Testis (tissue), 3 donors: ENCODE data around the gene FGB. TPM values are rescaled to one million over a fixed set of nuclear protein-coding genes. Genes with fewer than 3 reads are reported as not detected.

Experiments
- DNase-seq: peaks from one replicate; pipeline ENCODE4 v3.0.0-alpha.2; 2019
- H3K27ac ChIP-seq, 2 donors: fragments of 200-600 bp; sonication (generic); one replicate each; pipeline ENCODE4 v1.5.1; 2019
- H3K27me3 ChIP-seq: fragments of 200-600 bp; sonication (generic); one replicate; pipeline ENCODE4 v1.5.1; 2019
- H3K36me3 ChIP-seq: fragments of 200-600 bp; sonication (generic); one replicate; pipeline ENCODE4 v1.5.1; 2017; ENCODE audit warnings: low read depth; ENCODE audit errors: missing control alignments
- H3K4me1 ChIP-seq: fragments of 200-600 bp; sonication (generic); one replicate; pipeline ENCODE4 v1.5.1; 2019
- H3K4me3 ChIP-seq, 2 donors: fragments of 200-600 bp; sonication (generic); one replicate each; pipeline ENCODE4 v1.5.1; 2017 to 2019
- H3K9me3 ChIP-seq: fragments of 200-600 bp; sonication (generic); one replicate; pipeline ENCODE4 v1.5.1; 2017
- POLR2A ChIP-seq: fragments of 450-650 bp; IDR thresholded peaks from one replicate; pipeline ENCODE4 v1.6.1; 2017; ENCODE audit warnings: antibody characterized with exemption, mild to moderate bottlenecking, moderate library complexity
- WGBS, 2 donors: methylation state at CpG; one replicate each; pipeline ENCODE4 v1.1.5; 2018; 5-methylcytosine and 5-hydroxymethylcytosine counted together
- intact Hi-C: fragments of 100-400 bp; cut with DNase I; formaldehyde crosslinking; loops from one replicate; pipeline ENCODE4 v1.15.1; 2023; ENCODE audit warnings: low total_unique reads
- polyA plus RNA-seq: library from polyadenylated mRNA; stranded (reverse); fragments of 350-450 nt; fragmentation: Illumina TruSeq; extraction: RNeasy Lipid Tissue Mini Kit (QIAGEN cat#74804); gene quantifications from one replicate; pipeline ENCODE4 v1.2.3, GENCODE V29; 2014; ENCODE audit warnings: low read depth, low replicate concordance; ENCODE audit not compliant: insufficient read depth
- total RNA-seq, 2 donors: library from RNA; depleted of rRNA; stranded (reverse); fragments of >200 nt; gene quantifications; one replicate each; pipeline ENCODE4 v1.2.3, GENCODE V29; 2016
- TF ChIP-seq, protein P1 (sequence below), 3 experiments: fragments of 450-650 bp in 2 of 3; fragments of 200-600 bp in 1 of 3; sonication (generic) in 1 of 3; IDR thresholded peaks; one replicate each; pipeline ENCODE4 v1.5.1; 2016 to 2019; ENCODE audit warnings: antibody characterized with exemption in 3 of 3, mild to moderate bottlenecking in 2 of 3, moderate library complexity in 1 of 3

FGB gene
- total and polyA plus RNA-seq, 3 donors from 2014 or later = 0.93 to 2.7 TPM; not detected in 1

DNA sequence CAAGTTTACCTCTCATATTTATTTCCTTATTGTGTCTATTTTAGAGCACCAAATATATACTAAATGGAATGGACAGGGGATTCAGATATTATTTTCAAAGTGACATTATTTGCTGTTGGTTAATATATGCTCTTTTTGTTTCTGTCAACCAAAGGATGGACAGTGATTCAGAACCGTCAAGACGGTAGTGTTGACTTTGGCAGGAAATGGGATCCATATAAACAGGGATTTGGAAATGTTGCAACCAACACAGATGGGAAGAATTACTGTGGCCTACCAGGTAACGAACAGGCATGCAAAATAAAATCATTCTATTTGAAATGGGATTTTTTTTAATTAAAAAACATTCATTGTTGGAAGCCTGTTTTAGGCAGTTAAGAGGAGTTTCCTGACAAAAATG lies 6.2 kb downstream of the FGB start:
- Histone ChIP-seq H3K27me3 (no peaks in the 10 kb centered on the region), H3K9me3 (no peaks in the 10 kb centered on the region), H3K4me1 (no peaks in the 10 kb centered on the region), H3K36me3 (no peaks in the 10 kb centered on the region), H3K4me3 (no peak overlapping the region), H3K27ac (no peak overlapping the region)
- TF ChIP-seq, protein P1, sequence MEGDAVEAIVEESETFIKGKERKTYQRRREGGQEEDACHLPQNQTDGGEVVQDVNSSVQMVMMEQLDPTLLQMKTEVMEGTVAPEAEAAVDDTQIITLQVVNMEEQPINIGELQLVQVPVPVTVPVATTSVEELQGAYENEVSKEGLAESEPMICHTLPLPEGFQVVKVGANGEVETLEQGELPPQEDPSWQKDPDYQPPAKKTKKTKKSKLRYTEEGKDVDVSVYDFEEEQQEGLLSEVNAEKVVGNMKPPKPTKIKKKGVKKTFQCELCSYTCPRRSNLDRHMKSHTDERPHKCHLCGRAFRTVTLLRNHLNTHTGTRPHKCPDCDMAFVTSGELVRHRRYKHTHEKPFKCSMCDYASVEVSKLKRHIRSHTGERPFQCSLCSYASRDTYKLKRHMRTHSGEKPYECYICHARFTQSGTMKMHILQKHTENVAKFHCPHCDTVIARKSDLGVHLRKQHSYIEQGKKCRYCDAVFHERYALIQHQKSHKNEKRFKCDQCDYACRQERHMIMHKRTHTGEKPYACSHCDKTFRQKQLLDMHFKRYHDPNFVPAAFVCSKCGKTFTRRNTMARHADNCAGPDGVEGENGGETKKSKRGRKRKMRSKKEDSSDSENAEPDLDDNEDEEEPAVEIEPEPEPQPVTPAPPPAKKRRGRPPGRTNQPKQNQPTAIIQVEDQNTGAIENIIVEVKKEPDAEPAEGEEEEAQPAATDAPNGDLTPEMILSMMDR (IDR thresholded peaks at IDR 0.05) = no peak
- TF ChIP-seq POLR2A = no peak
- WGBS, 2 donors = 58 to 68% methylated on average over 3 of the region's 3 CpGs
- intact Hi-C loops = no loop called here
- DNase-seq = no peak

DNA sequence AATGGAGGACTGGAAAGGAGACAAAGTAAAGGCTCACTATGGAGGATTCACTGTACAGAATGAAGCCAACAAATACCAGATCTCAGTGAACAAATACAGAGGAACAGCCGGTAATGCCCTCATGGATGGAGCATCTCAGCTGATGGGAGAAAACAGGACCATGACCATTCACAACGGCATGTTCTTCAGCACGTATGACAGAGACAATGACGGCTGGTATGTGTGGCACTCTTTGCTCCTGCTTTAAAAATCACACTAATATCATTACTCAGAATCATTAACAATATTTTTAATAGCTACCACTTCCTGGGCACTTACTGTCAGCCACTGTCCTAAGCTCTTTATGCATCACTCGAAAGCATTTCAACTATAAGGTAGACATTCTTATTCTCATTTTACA lies 6.8 kb downstream of the FGB start:
- intact Hi-C loops = no loop called here
- no peaks in the 10 kb centered on the region for H3K9me3 ChIP-seq
- no peak overlapping the region for H3K27ac ChIP-seq
- no peaks in the 10 kb centered on the region for H3K4me1 ChIP-seq
- H3K36me3 ChIP-seq = no peaks in the 10 kb centered on the region
- no peaks in the 10 kb centered on the region for H3K27me3 ChIP-seq
- no peak for TF ChIP-seq POLR2A
- 93 to 94% methylated on average over 5 of the region's 5 CpGs for WGBS, 2 donors
- no peak for DNase-seq
- no peak overlapping the region for H3K4me3 ChIP-seq

DNA sequence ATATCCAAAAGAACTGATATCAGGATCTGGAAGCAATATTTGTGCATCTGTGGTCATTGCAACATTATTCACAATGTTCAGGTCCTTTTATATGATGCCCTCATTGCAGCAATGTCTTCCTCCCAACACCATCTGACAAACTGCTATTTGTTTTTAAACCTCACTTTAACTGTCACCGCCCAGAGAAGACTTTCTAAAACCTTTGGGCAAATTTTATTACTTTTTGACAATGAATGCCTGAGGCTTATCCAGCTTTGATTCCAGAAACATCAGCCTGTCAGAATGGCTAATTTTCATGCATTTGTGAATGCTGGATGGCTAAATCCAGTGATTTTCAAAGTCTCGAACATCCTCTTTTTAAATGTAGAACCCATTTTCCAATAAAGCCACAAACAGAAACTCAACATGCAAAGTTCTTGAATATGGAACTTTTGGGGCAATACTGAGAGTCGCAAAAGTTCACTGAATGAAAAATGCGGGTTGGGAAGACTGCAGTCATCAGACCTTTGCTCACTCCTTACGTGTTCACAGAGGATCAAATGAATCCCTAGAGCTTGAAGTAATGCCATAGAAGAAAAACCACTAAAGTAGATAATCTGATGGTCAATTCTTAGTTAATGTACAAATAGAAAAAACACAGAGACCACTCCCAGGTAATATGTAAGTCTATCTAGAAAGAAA lies 10.5 kb downstream of the FGB start:
- DNase-seq = no peak
- H3K27me3 ChIP-seq = no peaks in the 10 kb centered on the region
- H3K9me3 ChIP-seq = no peaks in the 10 kb centered on the region
- H3K4me3 ChIP-seq = no peak overlapping the region
- no peak for TF ChIP-seq POLR2A
- TF ChIP-seq, protein P1 (IDR thresholded peaks at IDR 0.05) = no peak
- no peaks in the 10 kb centered on the region for H3K4me1 ChIP-seq
- 90 to 92% methylated on average over 5 of the region's 5 CpGs for WGBS, 2 donors
- H3K36me3 ChIP-seq = no peaks in the 10 kb centered on the region
- intact Hi-C loops = no loop called here
- H3K27ac ChIP-seq = no peak overlapping the region

DNA sequence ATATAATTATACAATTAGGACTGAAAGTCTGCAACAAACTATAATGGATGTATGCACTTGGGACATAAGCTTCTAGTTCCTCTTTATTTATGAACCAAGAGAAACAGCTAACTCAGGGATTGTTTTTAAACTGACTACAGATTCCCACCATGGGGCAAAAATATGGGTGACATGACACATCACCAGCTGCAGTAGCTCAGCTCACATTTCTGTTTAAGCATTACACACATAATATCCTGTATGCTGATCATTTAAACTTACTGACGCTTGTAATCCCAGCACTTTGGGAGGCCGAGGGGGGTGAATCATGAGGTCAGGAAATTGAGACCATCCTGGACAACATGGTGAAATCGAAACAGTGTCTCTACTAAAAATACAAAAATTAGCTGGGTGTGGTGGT lies 11.5 kb downstream of the FGB start:
- no peak for DNase-seq
- Histone ChIP-seq H3K27me3 (no peaks in the 10 kb centered on the region), H3K9me3 (no peaks in the 10 kb centered on the region), H3K4me3 (no peak overlapping the region), H3K36me3 (no peaks in the 10 kb centered on the region), H3K27ac (no peak overlapping the region), H3K4me1 (no peaks in the 10 kb centered on the region)
- TF ChIP-seq POLR2A = no peak
- TF ChIP-seq, protein P1 (IDR thresholded peaks at IDR 0.05) = no peak
- intact Hi-C loops = no loop called here
- 88 to 94% methylated on average over 3 of the region's 3 CpGs for WGBS, 2 donors

DNA sequence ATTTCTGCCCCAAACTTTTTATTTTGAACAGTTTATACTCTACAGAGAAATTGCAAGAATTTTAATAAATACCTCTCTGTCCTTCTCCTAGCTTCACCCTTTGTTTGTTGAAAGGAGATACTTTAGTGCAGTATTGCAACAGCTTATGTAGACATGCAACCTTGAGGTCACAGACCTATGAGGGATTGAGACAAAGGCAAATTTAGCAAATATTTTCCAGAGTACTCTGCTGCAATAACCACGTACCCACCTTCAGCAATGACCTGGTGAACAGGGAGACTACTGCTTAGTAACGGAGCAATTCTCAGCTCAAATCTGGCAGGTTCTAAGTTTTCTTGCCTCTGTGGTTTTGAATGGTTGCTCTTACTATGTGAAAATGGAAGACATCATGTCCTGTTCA lies 14.5 kb downstream of the FGB start:
- Histone ChIP-seq H3K4me1 (no peaks in the 10 kb centered on the region), H3K4me3 (no peak overlapping the region), H3K9me3 (no peaks in the 10 kb centered on the region), H3K27ac (no peak overlapping the region), H3K36me3 (no peaks in the 10 kb centered on the region), H3K27me3 (no peaks in the 10 kb centered on the region)
- no peak for DNase-seq
- intact Hi-C loops = no loop called here
- 76 to 83% methylated on average over 2 of the region's 2 CpGs for WGBS, 2 donors
- TF ChIP-seq POLR2A = no peak
- TF ChIP-seq, protein P1 (IDR thresholded peaks at IDR 0.05) = no peak
